ENCODE measurements around the gene TGM5.

- TF ChIP-seq, protein P1, sequence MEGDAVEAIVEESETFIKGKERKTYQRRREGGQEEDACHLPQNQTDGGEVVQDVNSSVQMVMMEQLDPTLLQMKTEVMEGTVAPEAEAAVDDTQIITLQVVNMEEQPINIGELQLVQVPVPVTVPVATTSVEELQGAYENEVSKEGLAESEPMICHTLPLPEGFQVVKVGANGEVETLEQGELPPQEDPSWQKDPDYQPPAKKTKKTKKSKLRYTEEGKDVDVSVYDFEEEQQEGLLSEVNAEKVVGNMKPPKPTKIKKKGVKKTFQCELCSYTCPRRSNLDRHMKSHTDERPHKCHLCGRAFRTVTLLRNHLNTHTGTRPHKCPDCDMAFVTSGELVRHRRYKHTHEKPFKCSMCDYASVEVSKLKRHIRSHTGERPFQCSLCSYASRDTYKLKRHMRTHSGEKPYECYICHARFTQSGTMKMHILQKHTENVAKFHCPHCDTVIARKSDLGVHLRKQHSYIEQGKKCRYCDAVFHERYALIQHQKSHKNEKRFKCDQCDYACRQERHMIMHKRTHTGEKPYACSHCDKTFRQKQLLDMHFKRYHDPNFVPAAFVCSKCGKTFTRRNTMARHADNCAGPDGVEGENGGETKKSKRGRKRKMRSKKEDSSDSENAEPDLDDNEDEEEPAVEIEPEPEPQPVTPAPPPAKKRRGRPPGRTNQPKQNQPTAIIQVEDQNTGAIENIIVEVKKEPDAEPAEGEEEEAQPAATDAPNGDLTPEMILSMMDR (IDR thresholded peaks at IDR 0.05; ENCODE audit: poor library complexity): no peak
- no peak for TF ChIP-seq EZH2 (IDR thresholded peaks at IDR 0.05; ENCODE audit: borderline replicate concordance)
Measured at GRCh38 chr15:43249236-43249635, 17.5 kb downstream of the TGM5 start.

All from hepatocyte (in vitro differentiated cells).